GM19468 (cell line): ENCODE measurements around the gene SRRM3.
"Not testable (repeated sequence)": the region's sequence is repeated elsewhere in the genome, so short reads cannot be mapped to it uniquely, and the experiment has no call there.

ENCODE experiments used
- ATAC-seq: cut with Tn5 transposase; IDR thresholded peaks from one replicate; pipeline ENCODE4 v1.9.1; 2021; ENCODE audit warnings: mild to moderate bottlenecking, moderate library complexity, moderate number of reproducible peaks; ENCODE audit not compliant: unreplicated experiment; ENCODE audit errors: extremely low read depth

The SRRM3 gene

GRCh38 chr7:76329479-76329878, 127.8 kb downstream of the SRRM3 start:
- ATAC-seq = no peak

DNA sequence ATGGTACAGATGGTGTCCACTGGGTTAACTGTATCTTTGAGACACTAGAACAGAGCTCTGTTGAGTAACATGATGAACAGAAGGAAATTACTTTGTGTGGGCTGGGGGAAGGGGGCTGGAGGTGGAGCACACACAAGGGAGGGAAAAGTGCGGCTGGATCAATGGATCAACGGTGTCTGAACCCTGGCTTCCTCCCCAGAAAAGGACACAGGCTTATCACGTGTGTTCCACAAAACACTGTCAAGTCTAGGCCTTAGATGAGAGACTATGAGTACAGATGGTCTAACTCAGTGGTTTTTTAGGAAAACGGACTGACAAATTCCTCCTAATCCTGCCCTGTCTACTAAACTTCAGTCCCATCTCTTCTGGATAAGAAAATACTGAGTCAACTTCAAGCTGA, 128.6 kb downstream of the SRRM3 start:
- no peak for ATAC-seq

DNA sequence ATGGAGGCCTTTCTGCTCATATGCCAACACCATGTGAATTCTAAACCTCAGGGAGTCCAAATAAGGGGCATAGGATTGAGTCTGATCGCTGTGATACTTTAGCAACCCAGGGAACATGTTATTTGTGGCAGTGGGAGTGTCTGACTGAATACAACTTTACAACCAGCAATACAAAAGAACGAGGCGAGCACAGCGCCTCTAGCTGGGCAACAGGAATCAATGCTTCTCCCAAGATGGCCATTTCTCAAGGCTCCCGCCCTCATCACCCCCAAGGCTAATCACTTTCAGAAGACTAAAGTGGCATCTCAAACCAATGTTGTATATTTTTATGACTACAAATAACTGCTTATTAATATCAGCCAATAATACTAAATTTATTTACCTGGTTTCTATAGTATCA, 129.0 kb downstream of the SRRM3 start:
- ATAC-seq = no peak

DNA sequence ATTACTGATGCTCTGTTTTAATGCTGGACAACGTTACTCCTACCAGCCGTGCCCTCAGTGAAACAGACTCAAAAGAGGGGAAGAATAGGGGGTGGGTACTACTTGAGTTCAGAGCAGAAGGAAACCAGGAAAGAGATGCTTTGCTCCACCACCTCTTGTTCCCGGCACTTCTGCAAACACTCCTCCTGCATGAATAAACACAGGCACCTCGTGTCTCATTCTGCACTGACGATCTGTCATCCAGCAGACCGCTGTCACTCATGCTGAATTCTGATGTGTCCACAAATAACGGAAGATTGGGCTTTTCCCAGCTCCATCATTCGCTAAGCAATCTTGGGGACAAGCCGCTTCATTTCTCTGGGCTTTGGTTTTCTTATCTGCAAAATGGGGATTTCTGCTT, 130.4 kb downstream of the SRRM3 start:
- no peak for ATAC-seq

DNA sequence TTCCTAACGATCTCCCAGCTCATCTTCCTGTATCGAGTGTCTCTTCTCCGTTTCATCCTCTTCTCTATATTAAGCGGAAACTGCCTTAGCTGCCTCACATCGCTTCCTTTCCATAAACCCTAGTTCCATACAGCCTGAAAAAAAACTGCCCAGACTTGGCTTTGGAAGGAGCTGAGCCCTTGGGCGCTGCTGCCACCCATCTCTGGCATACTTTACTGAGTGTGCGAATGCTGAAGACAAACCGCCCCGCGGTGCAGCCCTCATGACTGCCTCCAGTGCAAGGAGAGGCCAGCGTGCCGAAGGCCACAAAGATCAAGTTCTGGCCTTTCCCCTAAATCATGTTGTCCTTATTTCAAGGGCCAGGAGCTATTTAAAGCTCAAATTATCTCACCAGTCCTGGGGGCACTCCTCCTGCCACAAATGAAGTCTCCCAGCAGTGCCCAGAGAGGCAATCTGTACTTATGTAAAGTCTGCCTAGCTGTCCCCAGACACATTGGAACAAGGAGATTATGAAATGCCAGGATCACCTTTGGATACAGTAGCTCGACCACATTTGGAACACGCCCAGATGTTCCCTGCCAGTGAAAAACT, 131.9 kb downstream of the SRRM3 start:
- no peak for ATAC-seq

DNA sequence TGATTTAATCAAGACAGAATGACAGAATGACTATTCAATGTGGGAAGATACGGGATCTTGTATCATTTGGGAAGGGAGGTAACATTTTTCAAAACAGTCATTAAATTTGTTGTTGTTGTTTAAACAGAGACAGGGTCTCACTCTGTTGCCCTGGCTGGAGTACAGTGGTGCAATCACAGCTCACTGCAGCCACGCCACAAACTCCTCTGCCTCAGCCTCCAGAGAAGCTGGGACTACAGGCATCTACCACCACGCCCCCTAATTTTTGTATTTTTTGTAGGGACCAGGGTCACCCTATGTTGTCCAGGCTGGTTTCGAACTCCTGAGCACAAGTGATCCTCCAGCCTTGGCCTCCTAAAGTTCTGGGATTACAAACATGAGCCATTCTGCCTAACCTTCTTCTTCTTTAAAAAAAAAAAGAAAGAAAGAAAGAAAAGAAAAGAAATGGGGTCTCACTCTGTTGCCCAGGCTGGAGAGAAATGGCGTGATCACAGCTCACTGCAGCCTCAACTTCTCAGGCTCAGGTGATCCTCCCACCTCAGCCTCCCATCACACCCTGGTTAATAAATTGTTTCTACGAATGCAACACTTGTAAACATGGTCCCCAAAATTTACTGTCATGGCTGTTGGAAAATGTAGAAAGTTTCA, 132.7 kb downstream of the SRRM3 start:
- no peak for ATAC-seq

GRCh38 chr7:76335417-76335816, 133.7 kb downstream of the SRRM3 start:
- ATAC-seq = not testable (repeated sequence)

DNA sequence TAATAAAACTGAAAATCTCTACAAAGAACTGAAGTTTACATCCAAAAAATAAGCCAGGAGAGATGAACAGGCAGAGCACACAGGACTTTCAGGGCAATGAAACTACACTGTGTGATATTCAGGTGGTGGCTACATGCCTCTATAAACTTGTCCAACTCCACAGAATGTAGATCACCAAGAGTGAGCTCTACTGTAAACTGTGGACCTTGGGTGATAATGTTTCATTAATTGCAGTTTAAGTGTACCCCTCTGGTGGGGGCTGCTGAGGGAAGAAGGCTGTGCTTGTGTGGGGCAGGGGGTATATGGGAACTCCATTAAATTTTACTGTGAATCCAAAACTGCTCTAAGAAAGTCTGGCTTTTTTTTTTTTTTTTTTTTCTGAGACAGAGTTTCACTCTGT, 134.4 kb downstream of the SRRM3 start:
- no peak for ATAC-seq
